ENCODE data around the gene POLE4.
A peak's percentile ranks its signal among the peaks of the same experiment; 100 is the strongest.

The POLE4 gene

GRCh38 chr2:74958274-74959105 lies at the start of gene POLE4:
Gene POLE4, plus strand, starts transcription at chr2:74958643. Its CDS starts 37 bp downstream, at chr2:74958680.
- peak; percentile 71 to 93 (median 87) for DNase-seq

DNA sequence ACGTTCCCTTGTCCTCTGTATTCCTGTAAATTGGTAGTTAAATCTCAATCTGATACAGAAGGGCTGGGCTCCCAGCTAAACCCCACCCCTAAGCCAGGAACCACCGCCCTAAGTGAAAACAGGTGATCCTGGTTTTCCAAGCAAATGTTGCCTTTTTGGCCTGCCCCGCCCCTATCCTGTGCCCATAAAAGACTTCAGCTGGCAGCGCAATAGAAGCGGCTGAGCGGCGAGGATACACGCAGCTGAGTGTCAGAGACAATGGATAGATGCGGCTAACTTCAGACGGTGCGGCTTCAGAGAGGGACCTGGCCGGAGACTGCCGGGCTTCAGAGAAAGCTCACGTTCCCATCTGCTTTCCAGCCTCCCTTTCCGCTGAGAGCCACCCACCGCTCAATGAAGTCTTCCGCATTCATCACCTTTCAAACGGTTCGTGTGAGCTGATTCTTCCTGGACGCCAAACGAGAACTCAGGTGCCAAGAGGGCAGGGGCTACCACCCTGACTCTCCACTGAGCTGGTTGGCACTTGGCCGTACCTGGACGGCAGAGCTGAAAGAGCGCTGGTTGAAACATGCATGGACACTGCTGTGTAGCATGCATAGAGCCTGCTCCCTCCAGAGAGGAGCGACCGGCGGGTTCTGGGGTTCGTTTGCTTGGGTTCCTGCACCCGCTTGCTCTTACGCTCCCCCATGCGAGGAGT lies 49.5 kb upstream of the POLE4 start:
- DNase-seq, result no peak

DNA sequence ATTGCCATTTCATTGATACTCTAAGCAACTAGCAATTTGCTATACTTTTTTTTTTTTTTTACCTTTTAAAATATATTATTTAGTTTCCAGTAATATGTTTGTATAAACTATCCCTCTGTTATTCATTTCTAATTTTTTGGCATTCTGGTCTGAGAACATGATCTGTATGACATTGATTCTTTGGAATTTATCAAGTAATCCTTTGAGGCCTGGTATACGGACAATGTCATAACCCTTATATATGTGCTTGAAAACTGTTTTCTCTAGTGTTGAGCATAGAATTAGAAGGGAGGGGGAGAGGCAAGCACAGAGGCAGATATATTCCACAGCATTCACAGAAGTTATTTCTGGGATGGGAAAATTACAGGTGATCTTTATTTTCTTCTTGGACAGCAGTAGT lies 48.2 kb upstream of the POLE4 start:
- no peak for DNase-seq

DNA sequence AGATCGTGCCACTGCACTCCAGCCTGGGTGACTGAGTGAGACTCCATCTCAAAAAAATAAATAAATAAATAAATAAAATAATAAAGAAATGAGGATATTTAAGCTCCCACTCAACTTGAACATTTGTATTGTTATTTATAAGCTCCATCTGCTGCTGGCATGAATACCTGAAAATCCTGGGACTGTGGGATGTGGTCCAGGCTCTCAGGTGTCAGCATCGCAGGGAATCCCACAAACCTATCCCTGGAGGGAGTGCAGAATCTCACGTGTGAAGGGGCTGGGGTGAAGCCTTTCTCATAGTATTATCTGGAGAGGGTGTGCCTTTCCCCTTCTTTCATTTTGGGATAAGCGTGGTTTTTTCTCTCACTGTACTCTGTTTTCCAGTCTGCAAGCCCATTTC lies 47.4 kb upstream of the POLE4 start:
- no peak for DNase-seq

DNA sequence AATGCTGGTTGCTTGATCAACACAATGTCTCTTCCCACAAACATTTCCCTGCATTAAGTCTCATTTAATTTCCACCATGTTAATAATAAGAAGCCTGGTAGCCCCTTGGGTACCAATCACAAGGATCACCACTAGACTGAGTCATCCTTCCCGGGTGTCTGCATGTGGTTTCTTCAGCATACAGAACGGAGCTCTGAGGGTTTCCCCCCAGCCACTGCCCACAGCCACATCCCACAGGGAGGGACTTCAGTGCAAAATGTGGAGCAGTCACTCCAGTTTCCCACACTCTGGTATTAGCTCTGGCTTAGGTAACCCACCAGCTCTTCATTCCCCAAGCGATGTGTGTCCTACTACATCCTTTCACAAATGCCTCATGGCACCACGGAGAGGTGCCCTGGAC lies 42.7 kb upstream of the POLE4 start:
- no peak for DNase-seq

DNA sequence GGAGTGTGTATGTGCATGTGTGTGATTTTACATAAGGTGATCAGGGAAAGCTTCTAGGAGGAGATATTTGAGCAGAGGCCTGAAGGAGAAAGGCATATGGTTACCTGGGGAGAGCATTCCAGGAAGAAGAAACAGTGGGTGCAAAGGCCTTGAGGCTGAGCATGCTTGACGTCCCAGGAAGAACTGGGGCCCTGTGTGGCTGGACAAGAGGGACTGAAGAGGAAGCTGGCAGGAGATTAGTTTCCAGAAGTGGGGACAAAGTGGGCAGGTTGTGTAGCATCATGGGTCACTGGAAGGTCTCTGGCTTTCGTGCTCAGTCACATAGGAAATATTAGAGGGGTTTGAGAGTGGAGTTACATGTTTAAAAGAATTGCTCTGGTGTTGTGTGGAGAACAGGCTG lies 42.0 kb upstream of the POLE4 start:
- no peak for DNase-seq

GRCh38 chr2:74917702-74918619 lies 40.5 kb upstream of the POLE4 start:
- DNase-seq, result no peak

- DNase-seq, result peak; percentile 20 to 67 (median 50)
These were observed 38.6 kb upstream of the POLE4 start for GRCh38 chr2:74919827-74920226.

DNA sequence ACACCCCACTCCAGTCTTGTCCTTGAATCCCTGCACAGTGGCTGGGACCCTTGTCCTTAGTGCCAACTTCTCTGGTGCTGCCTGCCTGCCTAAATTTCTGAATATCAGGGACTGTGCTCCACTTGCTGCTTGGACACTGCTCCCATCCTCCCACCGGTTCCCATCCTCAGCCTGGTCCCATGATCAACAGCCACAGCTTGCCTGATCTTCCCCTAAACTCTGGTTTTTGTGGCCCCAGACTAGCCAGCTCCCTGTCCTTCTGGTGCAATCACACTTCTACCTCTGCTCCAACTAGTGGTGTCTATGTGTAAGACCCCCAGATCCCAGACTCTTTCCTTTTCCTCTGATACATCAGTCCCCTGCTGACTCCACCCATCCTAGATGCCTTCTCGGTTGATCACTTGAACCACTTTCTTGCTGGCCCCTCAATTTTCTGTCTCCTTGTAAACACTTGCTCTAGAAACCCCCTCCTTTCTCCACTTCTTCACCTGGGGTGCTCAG lies 37.2 kb upstream of the POLE4 start:
- no peak for DNase-seq

DNA sequence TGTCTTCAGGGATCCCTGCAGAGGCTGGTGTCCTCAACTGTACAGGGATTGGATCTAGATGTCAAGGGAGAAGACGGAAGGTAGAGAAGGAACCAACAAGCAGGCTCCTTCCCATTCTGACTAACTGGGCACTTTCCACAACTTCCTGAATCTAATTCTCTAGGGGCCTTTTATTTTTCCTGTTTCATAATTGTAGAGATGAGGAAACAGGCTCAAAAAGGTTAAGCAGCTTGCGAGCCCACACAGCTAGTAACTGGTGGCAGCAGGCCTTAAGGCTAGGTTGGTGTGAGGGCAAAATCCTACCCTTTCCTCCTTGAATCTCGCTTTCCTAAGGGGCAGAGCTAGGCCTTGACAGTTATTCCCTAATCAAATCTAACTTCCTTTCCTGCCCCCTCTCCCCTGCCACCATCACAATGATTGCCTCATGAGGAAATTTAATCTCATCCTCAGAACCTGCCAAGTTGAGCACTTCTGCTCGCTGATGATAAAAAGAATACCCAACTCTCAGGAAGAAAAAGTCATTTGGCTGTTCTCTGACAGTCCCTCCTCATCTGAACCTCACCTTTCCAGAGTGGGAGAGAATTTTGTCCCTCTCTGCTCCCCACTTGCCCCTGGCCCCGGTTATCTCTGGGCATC lies 35.7 kb upstream of the POLE4 start:
- DNase-seq, result no peak

DNA sequence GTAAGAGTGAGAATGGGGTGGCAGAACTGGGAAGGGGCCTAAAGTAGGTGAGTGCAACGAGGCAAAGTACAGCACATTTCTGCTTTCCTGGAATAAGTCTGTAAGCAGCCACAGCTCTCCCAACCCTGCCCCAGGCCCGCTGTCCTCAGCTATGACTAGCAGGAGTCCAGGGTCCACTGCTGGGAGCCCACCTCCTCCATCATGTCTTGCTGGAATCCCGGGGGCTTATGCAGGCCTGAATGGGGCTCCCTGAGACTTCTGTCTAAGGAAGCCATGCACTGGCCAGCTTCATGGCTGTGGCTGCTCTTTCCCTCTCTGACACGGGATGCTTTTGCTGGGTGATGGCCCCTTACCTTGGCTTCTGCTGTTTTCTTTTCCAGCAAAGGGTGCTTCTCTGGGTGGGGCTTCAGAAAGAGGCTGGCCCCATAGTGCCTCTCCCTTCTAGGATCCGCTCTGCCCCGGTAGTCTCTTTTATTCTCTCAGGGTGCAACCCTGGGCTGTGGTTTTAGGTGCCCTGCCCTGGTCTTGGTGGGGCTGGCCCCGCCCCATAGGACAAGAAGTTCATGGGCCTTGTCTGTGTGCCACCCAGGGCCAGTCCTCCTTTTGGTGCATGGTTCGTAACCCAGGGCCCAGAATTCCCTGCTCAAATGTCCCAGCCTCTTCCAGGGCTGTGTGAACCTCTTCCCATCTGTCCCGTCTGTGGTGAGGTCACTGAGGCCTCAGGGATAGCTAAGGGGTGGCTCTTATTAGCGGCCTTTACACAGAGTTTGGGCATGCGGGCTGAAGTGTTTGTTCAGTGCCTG lies 33.8 kb upstream of the POLE4 start:
- DNase-seq, result no peak

GRCh38 chr2:74925361-74925786 lies 33.1 kb upstream of the POLE4 start:
- no peak for DNase-seq

- no peak for DNase-seq
These were observed 30.8 kb upstream of the POLE4 start for GRCh38 chr2:74927621-74928020.

DNA sequence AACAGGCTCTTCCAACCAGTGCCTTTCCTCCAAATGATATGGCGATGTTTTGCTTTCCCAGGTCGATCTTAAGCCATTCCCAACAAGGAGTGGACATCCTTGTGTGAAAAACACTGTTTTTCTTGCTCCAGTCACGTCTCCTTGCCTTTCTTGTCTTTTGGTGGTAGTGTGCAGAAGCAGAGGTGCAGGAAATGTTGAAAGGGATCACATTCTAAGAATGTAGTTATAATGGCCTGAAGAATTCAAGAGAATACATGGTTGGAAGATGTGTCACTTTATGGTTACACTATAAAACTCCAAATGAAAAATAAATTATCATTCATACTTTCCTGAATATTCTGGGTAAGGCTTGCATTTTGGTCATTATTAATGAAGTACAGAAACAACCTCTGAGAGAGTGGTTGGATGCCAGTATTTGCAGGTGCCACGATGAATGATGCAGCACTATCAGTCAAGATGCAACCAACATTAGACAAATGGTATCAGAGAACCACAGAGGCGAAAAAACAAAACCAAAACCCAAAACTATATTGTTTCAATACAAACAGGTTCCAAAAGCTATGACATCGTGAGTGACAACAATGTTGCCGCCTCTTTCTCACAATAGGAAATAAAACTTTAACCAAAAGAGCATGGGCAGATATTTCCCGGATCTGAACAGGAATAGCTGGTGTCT lies 27.5 kb upstream of the POLE4 start:
- no peak for DNase-seq

- no peak for DNase-seq
These were observed 26.5 kb upstream of the POLE4 start for GRCh38 chr2:74931940-74932339.

GRCh38 chr2:74935975-74936391 lies 22.5 kb upstream of the POLE4 start:
- DNase-seq, result no peak

DNA sequence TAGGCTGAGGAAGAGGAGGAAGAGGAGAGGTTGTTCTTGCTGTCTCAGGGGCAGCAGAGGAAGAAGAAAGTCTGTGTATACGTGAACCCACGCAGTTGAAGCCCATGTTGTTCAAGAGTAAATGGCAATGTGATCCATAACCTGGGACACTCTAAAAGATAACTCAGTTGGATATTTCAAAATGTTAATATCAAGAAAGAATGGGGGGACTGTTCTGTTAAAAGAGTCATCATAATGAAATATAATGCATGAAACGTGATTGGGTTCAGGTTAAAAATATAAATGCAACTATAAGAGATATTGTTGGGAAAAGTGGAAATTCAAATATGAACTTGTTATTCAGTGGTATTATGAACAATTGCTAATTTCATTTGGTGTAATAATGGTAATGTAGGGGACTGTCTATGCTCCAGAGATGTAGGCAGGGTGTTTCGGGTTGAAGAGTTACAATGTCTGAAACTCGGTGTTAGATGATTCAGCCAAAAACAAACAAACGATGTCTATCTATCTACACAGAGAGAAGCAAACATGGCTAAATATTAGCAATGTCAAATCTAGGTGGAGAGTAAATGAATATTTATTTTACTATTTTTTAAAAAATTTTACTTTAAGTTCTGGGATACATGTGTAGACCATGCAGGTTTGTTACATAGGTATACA lies 21.1 kb upstream of the POLE4 start:
- no peak for DNase-seq

DNA sequence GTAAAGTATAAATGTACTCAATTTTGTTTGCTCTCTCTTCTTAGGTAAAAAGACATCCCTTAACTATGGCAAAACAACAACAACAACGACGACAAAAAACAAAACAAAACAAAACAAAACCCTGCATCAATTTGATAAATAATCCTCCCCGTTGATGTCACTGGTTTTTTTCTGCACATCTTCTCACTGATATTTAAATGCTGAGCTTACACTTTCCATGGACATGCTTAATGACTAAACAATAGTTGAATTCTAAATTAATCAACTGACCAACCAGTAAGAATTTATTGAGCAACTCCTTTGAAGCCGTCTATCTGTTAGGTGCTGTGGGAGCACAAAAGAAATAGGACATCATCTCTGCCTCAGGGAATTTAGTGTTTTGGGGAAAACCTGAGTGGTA lies 20.2 kb upstream of the POLE4 start:
- no peak for DNase-seq

GRCh38 chr2:74939919-74940812 lies 18.3 kb upstream of the POLE4 start:
- no peak for DNase-seq
